MM.1S (cell line): ENCODE results near the gene JUND.

ENCODE experiments used
- DNase-seq: peaks from one replicate; pipeline ENCODE4 v3.0.0-alpha.2; 2015
- H2AFZ ChIP-seq: fragments of 300-600 bp; sonication (generic); 2 replicates; pipeline ENCODE4 v1.6.0; 2016; ENCODE audit warnings: antibody characterized with exemption, low read length
- H3F3A ChIP-seq: fragments of 300-600 bp; sonication (generic); 2 replicates; pipeline ENCODE4 v1.6.1; 2016; ENCODE audit warnings: mild to moderate bottlenecking, antibody characterized with exemption, low read length, moderate library complexity, mixed read lengths; ENCODE audit not compliant: insufficient read depth
- H3K27ac ChIP-seq: fragments of 300-600 bp; sonication (generic); 2 replicates; pipeline ENCODE4 v1.5.1; 2016; ENCODE audit warnings: mild to moderate bottlenecking, low read length
- H3K27me3 ChIP-seq: fragments of 300-600 bp; sonication (generic); replicated peaks from 2 replicates; pipeline ENCODE4 v1.6.0; 2016; ENCODE audit warnings: low read length; ENCODE audit not compliant: insufficient read depth
- H3K36me3 ChIP-seq: fragments of 300-600 bp; sonication (generic); replicated peaks from 2 replicates; pipeline ENCODE4 v1.6.1; 2016; ENCODE audit warnings: mild to moderate bottlenecking, low read length, mixed read lengths; ENCODE audit not compliant: insufficient read depth
- H3K4me1 ChIP-seq: fragments of 300-600 bp; sonication (generic); 2 replicates; pipeline ENCODE4 v1.6.1; 2016; ENCODE audit warnings: low read length, mixed read lengths
- H3K4me2 ChIP-seq: fragments of 300-600 bp; sonication (generic); 2 replicates; pipeline ENCODE4 v1.6.0; 2016; ENCODE audit warnings: low read depth, low read length
- H3K4me3 ChIP-seq: fragments of 300-600 bp; sonication (generic); 2 replicates; pipeline ENCODE4 v1.5.1; 2016; ENCODE audit warnings: low read length, mixed read lengths
- H3K79me2 ChIP-seq: fragments of 300-600 bp; sonication (generic); 2 replicates; pipeline ENCODE4 v1.6.1; 2016; ENCODE audit warnings: mixed run types, low read length, mixed read lengths
- H3K9ac ChIP-seq: fragments of 300-600 bp; sonication (generic); 2 replicates; pipeline ENCODE4 v1.6.1; 2016; ENCODE audit warnings: low read length, mixed read lengths
- H3K9me2 ChIP-seq: fragments of 300-600 bp; sonication (generic); replicated peaks from 2 replicates; pipeline ENCODE4 v1.6.1; 2016; ENCODE audit warnings: mild to moderate bottlenecking, low read length, mixed read lengths; ENCODE audit not compliant: insufficient read depth
- H3K9me3 ChIP-seq: fragments of 300-600 bp; sonication (generic); replicated peaks from 2 replicates; pipeline ENCODE4 v1.6.1; 2016; ENCODE audit warnings: mild to moderate bottlenecking, low read length, mixed read lengths; ENCODE audit not compliant: insufficient read depth
- H4K20me1 ChIP-seq: fragments of 300-600 bp; sonication (generic); 2 replicates; pipeline ENCODE4 v1.6.1; 2016; ENCODE audit warnings: mild to moderate bottlenecking, low read length, moderate library complexity, mixed read lengths; ENCODE audit not compliant: insufficient read depth
- CTCF ChIP-seq: fragments of 300-600 bp; sonication (generic); IDR thresholded peaks from 2 replicates; pipeline ENCODE4 v1.5.1; 2016; ENCODE audit warnings: antibody characterized with exemption, low read length, mixed read lengths
- EZH2 ChIP-seq: fragments of 300-600 bp; sonication (generic); optimal IDR thresholded peaks from 2 replicates; pipeline ENCODE3; 2017; ENCODE audit warnings: low read depth, mild to moderate bottlenecking, antibody characterized with exemption, low read length, mixed read lengths
- EZH2phosphoT487 ChIP-seq: fragments of 300-600 bp; sonication (generic); IDR thresholded peaks from 2 replicates; pipeline ENCODE4 v1.6.1; 2018; ENCODE audit warnings: antibody characterized with exemption, low read length

Gene JUND

GRCh38 chr19:18253130-18253529 lies 28.3 kb downstream of the JUND start:
- Histone ChIP-seq H2AFZ (no peak overlapping the region), H3K27ac (no peak overlapping the region)
- TF ChIP-seq CTCF (no peak), EZH2phosphoT487 (no peak), EZH2 (no peak)

DNA sequence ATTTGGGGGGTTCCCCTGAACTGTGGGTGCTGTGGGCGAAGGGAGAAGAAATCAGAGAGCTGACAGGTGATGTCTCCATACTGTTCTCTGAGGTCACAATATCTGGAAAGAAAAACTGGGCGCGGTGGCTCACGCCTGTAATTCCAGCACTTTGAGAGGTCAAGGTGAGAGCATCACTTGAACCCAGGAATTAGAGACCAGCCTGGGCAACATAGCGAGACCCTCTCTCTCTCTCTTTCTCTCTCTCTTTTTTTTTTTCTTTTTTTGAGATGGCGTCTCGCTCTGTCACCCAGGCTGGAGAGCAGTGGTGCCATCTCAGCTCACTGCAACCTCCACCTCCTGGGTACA lies 29.1 kb downstream of the JUND start:
- no peaks in the 10 kb centered on the region for H3K79me2 ChIP-seq
- DNase-seq, result no peak
- H3K9me3 ChIP-seq, result no peaks in the 10 kb centered on the region
- no peaks in the 10 kb centered on the region for H3K36me3 ChIP-seq
- no peak overlapping the region for H3K4me2 ChIP-seq
- H2AFZ ChIP-seq, result no peak overlapping the region
- H3F3A ChIP-seq, result no peaks in the 10 kb centered on the region
- H4K20me1 ChIP-seq, result no peaks in the 10 kb centered on the region
- H3K9me2 ChIP-seq, result no peaks in the 10 kb centered on the region
- peaks cover 77% of the 10 kb centered on the region for H3K27me3 ChIP-seq
- peaks cover 12% of the 10 kb centered on the region; the same call in 1 of the 2 replicates for H3K4me1 ChIP-seq
- no peak overlapping the region for H3K27ac ChIP-seq
- H3K4me3 ChIP-seq, result no peak overlapping the region
- H3K9ac ChIP-seq, result no peak overlapping the region
- TF ChIP-seq EZH2phosphoT487, result no peak
- TF ChIP-seq CTCF, result no peak
- TF ChIP-seq EZH2, result no peak

More at GRCh38 chr19:18253130-18253529, 28.3 kb downstream of the JUND start:
- H3K9me2 ChIP-seq, result no peaks in the 10 kb centered on the region
- no peaks in the 10 kb centered on the region for H3K79me2 ChIP-seq
- no peak for DNase-seq
- H3K9ac ChIP-seq, result no peak overlapping the region
- H3K27me3 ChIP-seq, result peaks cover 77% of the 10 kb centered on the region
- H3F3A ChIP-seq, result no peaks in the 10 kb centered on the region
- peaks cover 12% of the 10 kb centered on the region; the same call in 1 of the 2 replicates for H3K4me1 ChIP-seq
- no peak overlapping the region for H3K4me3 ChIP-seq
- H3K9me3 ChIP-seq, result no peaks in the 10 kb centered on the region
- no peaks in the 10 kb centered on the region for H4K20me1 ChIP-seq
- H3K36me3 ChIP-seq, result no peaks in the 10 kb centered on the region
- H3K4me2 ChIP-seq, result no peak overlapping the region

GRCh38 chr19:18251587-18252369 lies 29.6 kb downstream of the JUND start:
- Histone ChIP-seq H3K4me2 (no peak overlapping the region), H3K27me3 (peaks cover 76% of the 10 kb centered on the region), H3K9me3 (no peaks in the 10 kb centered on the region), H3F3A (no peaks in the 10 kb centered on the region), H3K9me2 (no peaks in the 10 kb centered on the region), H3K27ac (no peak overlapping the region), H3K79me2 (no peaks in the 10 kb centered on the region), H2AFZ (no peak overlapping the region), H3K4me3 (no peak overlapping the region), H3K36me3 (no peaks in the 10 kb centered on the region), H3K4me1 (peaks cover 12% of the 10 kb centered on the region; the same call in 1 of the 2 replicates), H4K20me1 (no peaks in the 10 kb centered on the region), H3K9ac (no peak overlapping the region)
- TF ChIP-seq CTCF, result peak; percentile 93
- no peak for TF ChIP-seq EZH2phosphoT487
- DNase-seq, result peak; percentile 67
